GM13977 (cell line): Measurements from ENCODE around the gene TMC4.

Source experiments
- DNase-seq: peaks from one replicate; pipeline ENCODE4 v3.0.0; 2012; ENCODE audit warnings: low spot score
- CTCF ChIP-seq: IDR thresholded peaks from 2 replicates; pipeline ENCODE4 v1.5.1; 2012; ENCODE audit warnings: mild to moderate bottlenecking, control low read depth; ENCODE audit not compliant: insufficient read depth; ENCODE audit errors: extremely low read depth, missing control alignments
- in situ Hi-C: fragments of 300-500 bp; cut with MboI; formaldehyde crosslinking; loops from one replicate; pipeline ENCODE4 v1.12.0; 2022; ENCODE audit warnings: low sequenced_read_pairs, low pct_unique_long_range_greater_than_20kb, mixed read lengths, inconsistent platforms; ENCODE audit not compliant: unreplicated experiment

Gene TMC4

GRCh38 chr19:54133957-54134590, 38.9 kb downstream of the TMC4 start:
- DNase-seq = no peak
- in situ Hi-C loops = no loop called here
- TF ChIP-seq CTCF = no peak

GRCh38 chr19:54133312-54133956, 39.5 kb downstream of the TMC4 start:
- TF ChIP-seq CTCF = no peak
- in situ Hi-C loops = no loop called here
- no peak for DNase-seq

- no peak for DNase-seq
- in situ Hi-C loops = no loop called here
- TF ChIP-seq CTCF = no peak
Observed at GRCh38 chr19:54129617-54129996, 43.4 kb downstream of the TMC4 start.

DNA sequence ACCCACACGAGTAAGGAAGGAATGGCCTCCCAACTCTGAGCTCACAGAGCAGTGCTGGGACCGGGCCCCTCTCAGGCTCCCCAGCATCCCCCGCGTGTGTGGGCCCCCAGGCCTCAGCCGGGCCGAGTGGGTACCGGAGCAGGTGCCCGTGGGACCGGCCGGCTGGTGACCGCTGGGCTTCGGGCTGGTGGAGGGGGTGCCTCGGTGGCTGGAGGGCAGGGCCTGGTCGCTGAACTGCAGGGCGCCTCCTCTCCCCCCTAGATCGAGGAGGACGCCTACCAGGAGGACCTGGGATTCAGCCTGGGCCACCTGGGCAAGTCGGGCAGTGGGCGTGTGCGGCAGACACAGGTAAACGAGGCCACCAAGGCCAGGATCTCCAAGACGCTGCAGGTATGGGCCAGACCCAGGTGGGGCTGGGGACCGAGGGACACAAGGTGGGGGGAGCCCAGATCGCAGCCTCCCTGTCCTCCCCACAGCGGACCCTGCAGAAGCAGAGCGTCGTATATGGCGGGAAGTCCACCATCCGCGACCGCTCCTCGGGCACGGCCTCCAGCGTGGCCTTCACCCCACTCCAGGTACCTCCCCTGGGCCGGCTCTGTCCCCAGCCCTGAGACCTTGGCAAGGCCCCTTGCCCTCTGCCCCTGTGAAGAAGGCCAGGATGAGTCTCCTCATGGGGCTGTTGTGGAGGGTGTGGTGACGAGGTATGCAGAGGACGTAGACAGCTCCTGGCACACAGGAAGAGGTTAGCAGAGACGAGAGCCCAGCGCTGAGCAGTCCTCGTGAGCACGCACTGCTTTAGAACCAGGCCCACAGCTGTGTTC, 44.0 kb downstream of the TMC4 start:
- TF ChIP-seq CTCF = no peak
- in situ Hi-C loops = no loop called here
- DNase-seq = no peak

DNA sequence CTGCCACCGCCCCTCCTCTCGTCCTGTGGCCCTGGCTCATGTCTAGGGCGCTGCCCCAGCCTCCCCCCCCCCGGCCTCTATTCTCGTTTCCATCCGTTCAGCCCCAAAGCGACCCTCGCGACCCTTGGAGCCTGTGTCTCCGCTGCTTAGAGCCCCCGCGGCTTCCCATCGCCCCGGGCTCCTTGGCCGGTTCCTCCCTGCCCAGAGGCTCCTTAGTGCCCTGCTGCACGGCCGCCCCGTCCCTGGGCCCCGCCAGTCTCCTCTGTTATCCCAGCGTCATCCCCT, 44.6 kb downstream of the TMC4 start:
- in situ Hi-C loops = no loop called here
- no peak for TF ChIP-seq CTCF
- DNase-seq = no peak

- in situ Hi-C loops = no loop called here
- TF ChIP-seq CTCF = no peak
Observed at GRCh38 chr19:54127688-54128440, 45.1 kb downstream of the TMC4 start.

More at GRCh38 chr19:54127688-54128440, 45.1 kb downstream of the TMC4 start:
- DNase-seq = no peak
